ENCODE data around the gene FMN1.
A peak's percentile ranks its signal among the peaks of the same experiment; 100 is the strongest.

The FMN1 gene

GRCh38 chr15:32830241-32830640 lies 364.3 kb downstream of the FMN1 start:
- TF ChIP-seq, protein P1, sequence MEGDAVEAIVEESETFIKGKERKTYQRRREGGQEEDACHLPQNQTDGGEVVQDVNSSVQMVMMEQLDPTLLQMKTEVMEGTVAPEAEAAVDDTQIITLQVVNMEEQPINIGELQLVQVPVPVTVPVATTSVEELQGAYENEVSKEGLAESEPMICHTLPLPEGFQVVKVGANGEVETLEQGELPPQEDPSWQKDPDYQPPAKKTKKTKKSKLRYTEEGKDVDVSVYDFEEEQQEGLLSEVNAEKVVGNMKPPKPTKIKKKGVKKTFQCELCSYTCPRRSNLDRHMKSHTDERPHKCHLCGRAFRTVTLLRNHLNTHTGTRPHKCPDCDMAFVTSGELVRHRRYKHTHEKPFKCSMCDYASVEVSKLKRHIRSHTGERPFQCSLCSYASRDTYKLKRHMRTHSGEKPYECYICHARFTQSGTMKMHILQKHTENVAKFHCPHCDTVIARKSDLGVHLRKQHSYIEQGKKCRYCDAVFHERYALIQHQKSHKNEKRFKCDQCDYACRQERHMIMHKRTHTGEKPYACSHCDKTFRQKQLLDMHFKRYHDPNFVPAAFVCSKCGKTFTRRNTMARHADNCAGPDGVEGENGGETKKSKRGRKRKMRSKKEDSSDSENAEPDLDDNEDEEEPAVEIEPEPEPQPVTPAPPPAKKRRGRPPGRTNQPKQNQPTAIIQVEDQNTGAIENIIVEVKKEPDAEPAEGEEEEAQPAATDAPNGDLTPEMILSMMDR (conservative IDR thresholded peaks at IDR 0.05) = no peak
- TF ChIP-seq ZFX (IDR thresholded peaks at IDR 0.05) = no peak
- H3K27ac ChIP-seq = no peak overlapping the region

DNA sequence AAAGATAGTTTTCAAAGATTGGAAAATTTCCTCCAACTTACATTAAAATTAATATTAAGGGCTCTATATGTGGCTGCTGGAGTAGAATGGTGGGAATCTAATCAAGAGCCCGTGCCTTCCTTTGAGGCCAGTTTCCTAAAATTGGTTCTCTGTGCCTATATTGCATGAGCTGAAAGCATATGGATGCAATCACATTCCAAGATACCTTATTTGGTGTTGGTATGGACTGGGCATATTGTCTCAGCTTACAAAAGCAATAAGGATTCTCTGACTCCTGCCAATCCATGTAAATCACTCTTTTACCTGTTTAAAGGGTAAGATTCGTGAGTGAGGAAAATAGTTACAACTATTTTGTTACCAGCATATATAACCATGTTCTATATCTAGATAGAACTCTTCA lies 365.1 kb downstream of the FMN1 start:
- no peak overlapping the region for H3K27ac ChIP-seq
- TF ChIP-seq, protein P1 (conservative IDR thresholded peaks at IDR 0.05) = no peak
- TF ChIP-seq ZFX (IDR thresholded peaks at IDR 0.05) = no peak

- no peak overlapping the region for H3K27ac ChIP-seq
- no peak for TF ChIP-seq ZFX (IDR thresholded peaks at IDR 0.05)
- TF ChIP-seq, protein P1 (conservative IDR thresholded peaks at IDR 0.05) = no peak; the same call in 1 of the 2 replicates
Observed at GRCh38 chr15:32828507-32829186, 365.9 kb downstream of the FMN1 start.

DNA sequence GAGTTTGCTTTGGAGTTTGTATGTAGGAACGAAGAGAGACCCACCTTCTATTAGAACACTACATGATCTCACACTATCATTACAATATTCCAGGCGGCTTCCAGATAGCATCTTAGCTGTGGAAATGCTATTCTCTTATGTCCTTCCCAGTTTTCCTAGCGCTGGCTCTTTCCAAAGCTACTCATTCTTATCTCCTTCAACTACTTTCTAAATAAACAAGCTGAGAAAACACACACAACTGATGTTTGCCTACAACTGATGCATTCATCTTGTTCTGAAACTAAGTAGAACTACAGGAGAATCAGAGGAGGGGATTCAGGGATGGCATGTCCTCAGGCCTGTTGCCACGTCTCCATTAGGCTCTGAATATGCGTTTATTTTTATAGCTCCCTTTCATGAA lies 367.8 kb downstream of the FMN1 start:
- no peak overlapping the region; the same call in 1 of the 2 replicates for H3K27ac ChIP-seq
- TF ChIP-seq, protein P1 (conservative IDR thresholded peaks at IDR 0.05) = no peak
- TF ChIP-seq ZFX (IDR thresholded peaks at IDR 0.05) = no peak

DNA sequence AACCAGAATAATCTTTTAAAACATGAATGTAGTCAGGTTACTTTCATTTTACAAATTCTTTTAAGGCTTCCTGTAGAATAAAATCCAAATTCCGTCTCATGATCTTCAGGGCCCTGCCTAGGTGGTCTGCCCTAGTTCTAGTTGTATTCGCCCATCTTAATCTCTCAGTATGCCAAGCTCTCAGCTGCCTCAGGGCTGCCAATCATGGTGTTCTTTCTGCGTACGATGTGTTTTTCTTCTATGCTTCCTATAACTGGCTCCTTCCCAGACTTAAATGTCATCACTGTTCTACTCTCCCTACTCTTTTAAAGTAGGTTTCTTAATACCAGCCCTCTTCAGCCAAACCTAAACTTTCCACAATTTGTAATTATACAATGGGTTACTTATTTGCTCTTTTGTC lies 369.3 kb downstream of the FMN1 start:
- no peak for TF ChIP-seq ZFX (IDR thresholded peaks at IDR 0.05)
- TF ChIP-seq, protein P1 (conservative IDR thresholded peaks at IDR 0.05) = no peak
- H3K27ac ChIP-seq = no peak overlapping the region

DNA sequence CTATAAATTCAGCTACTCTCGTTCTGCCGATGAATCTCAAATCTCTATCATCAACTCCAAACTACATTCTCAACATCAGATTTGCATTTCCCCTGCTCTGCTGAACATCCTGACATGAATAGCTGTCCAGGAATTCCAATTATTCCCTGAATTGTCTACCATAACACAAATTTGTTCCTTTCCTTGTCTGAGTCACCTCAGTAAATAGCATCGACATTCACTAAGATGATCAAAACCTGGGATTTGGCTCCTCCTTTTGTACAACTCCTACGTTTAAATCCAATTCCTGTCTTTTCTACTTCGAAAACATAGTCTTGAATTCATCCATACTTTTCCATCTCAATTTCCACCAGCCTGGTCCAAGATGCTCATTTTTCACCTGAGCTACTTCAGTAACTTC lies 369.7 kb downstream of the FMN1 start:
- TF ChIP-seq ZFX (IDR thresholded peaks at IDR 0.05) = no peak
- TF ChIP-seq, protein P1 (conservative IDR thresholded peaks at IDR 0.05) = no peak
- H3K27ac ChIP-seq = peak overlapping the region; percentile 70

DNA sequence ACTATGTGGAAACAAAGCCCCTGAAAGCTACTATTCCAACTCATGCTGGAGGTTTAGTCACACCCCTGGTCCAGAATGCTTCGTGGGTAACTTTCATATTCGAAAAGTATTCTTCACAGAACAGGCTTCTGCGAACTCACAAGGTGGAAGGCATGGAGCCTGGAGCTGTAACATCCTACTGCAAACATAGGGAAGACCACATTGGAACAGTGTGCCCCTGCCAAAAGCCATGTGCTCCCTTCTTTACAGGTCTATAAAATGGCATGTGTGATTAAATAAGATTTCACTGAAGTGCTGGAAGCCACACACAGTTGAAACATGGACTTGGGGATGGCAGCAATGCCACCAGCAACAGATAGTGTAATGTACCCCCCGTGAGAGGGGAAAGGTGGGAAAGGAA lies 370.8 kb downstream of the FMN1 start:
- peak overlapping the region; percentile 70; the same call in 1 of the 2 replicates for H3K27ac ChIP-seq
- TF ChIP-seq ZFX (IDR thresholded peaks at IDR 0.05) = no peak
- TF ChIP-seq, protein P1 (conservative IDR thresholded peaks at IDR 0.05) = no peak

All from C4-2B (cell line).